Tibial nerve (tissue), 4 donors: ENCODE data around the gene LGALS4.

Source experiments
- EP300 ChIP-seq, 2 donors: sonication (generic); formaldehyde crosslinking; IDR thresholded peaks; one replicate each; pipeline ENCODE4 v1.6.1; 2017; ENCODE audit warnings: antibody characterized with exemption in 2 of 2, mild to moderate bottlenecking in 1 of 2
- POLR2A ChIP-seq, 2 donors: fragments of 450-650 bp; IDR thresholded peaks; one replicate each; pipeline ENCODE4 v1.6.1; 2017; ENCODE audit warnings: antibody characterized with exemption in 2 of 2, mild to moderate bottlenecking in 2 of 2, moderate library complexity in 2 of 2
- TF ChIP-seq, protein P1 (sequence below), 5 experiments: fragments of 200-600 bp in 3 of 5; fragments of 450-650 bp in 2 of 5; sonication (generic) in 3 of 5; IDR thresholded peaks; one replicate each; pipeline ENCODE4 v1.5.1; 2016 to 2019; ENCODE audit warnings: antibody characterized with exemption in 5 of 5, mild to moderate bottlenecking in 3 of 5, moderate library complexity in 2 of 5

DNA sequence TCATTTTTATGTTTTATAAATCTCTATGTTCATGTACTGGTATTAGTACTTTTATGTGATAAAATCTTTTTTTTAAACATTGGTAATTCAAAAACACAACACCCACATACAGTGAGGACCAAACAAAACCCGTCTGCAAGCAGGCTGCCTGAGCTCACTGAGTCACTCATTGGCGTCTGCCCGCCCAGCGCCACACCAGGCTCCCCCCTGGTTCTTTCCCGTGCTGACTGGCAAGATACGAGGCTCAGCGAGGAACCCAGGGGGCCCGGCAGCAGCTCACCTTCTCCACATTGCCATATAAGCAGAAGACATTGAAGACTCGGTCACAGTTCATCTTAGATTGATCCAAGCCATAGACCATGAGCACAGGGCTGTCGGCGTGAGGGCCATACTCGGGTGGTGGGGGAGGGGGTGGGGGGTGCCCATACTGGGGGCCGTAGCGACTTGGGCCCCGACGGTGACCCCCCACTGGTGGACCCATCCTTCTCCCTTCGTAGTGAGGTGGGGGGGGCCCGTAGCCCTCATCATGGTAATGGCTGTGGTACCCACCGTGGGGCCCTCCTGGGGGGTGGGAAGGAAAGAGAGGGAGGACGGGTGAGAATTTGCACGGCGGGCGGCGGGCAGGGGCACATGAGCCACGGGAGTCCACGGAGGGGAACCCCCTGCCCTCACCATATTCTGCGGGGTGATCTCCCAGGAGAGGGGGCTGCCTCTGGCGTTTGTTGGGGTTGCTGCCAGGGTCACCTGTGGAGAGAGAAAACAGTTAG, 27.3 kb upstream of the LGALS4 start:
- no peak for TF ChIP-seq EP300 (IDR thresholded peaks at IDR 0.05)
- no peak for TF ChIP-seq POLR2A (IDR thresholded peaks at IDR 0.05)
- TF ChIP-seq, protein P1, sequence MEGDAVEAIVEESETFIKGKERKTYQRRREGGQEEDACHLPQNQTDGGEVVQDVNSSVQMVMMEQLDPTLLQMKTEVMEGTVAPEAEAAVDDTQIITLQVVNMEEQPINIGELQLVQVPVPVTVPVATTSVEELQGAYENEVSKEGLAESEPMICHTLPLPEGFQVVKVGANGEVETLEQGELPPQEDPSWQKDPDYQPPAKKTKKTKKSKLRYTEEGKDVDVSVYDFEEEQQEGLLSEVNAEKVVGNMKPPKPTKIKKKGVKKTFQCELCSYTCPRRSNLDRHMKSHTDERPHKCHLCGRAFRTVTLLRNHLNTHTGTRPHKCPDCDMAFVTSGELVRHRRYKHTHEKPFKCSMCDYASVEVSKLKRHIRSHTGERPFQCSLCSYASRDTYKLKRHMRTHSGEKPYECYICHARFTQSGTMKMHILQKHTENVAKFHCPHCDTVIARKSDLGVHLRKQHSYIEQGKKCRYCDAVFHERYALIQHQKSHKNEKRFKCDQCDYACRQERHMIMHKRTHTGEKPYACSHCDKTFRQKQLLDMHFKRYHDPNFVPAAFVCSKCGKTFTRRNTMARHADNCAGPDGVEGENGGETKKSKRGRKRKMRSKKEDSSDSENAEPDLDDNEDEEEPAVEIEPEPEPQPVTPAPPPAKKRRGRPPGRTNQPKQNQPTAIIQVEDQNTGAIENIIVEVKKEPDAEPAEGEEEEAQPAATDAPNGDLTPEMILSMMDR (IDR thresholded peaks at IDR 0.05), result no peak
